Measurements from ENCODE around the gene ICA1.
A peak's percentile ranks its signal among the peaks of the same experiment; 100 is the strongest.

GRCh38 chr7:8190119-8190895 is 71.7 kb downstream of the ICA1 start:
- TF ChIP-seq FOXJ3 (CRISPR knock-in tag; IDR thresholded peaks at IDR 0.05; ENCODE audit: borderline replicate concordance) (no peak), ZNF761 (CRISPR knock-in tag; conservative IDR thresholded peaks at IDR 0.05) (no peak), MYC (CRISPR knock-in tag; IDR thresholded peaks at IDR 0.05; ENCODE audit: borderline replicate concordance) (no peak), GZF1 (CRISPR knock-in tag; IDR thresholded peaks at IDR 0.05) (no peak), CTCF (CRISPR knock-in tag; IDR thresholded peaks at IDR 0.05) (peak; percentile 73), CBX2 (IDR thresholded peaks at IDR 0.05; ENCODE audit: low read depth, low read length) (no peak), CBX2 (CRISPR knock-in tag; IDR thresholded peaks at IDR 0.05; ENCODE audit: low read depth) (no peak), HHEX (CRISPR knock-in tag; IDR thresholded peaks at IDR 0.05) (no peak), FOSL1 (CRISPR knock-in tag; IDR thresholded peaks at IDR 0.05; ENCODE audit: borderline replicate concordance) (no peak), E2F5 (CRISPR knock-in tag; conservative IDR thresholded peaks at IDR 0.05) (no peak)
- TF ChIP-seq, protein P1, sequence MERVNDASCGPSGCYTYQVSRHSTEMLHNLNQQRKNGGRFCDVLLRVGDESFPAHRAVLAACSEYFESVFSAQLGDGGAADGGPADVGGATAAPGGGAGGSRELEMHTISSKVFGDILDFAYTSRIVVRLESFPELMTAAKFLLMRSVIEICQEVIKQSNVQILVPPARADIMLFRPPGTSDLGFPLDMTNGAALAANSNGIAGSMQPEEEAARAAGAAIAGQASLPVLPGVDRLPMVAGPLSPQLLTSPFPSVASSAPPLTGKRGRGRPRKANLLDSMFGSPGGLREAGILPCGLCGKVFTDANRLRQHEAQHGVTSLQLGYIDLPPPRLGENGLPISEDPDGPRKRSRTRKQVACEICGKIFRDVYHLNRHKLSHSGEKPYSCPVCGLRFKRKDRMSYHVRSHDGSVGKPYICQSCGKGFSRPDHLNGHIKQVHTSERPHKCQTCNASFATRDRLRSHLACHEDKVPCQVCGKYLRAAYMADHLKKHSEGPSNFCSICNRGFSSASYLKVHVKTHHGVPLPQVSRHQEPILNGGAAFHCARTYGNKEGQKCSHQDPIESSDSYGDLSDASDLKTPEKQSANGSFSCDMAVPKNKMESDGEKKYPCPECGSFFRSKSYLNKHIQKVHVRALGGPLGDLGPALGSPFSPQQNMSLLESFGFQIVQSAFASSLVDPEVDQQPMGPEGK (CRISPR knock-in tag; IDR thresholded peaks at IDR 0.05) = no peak
- TF ChIP-seq, protein P2, sequence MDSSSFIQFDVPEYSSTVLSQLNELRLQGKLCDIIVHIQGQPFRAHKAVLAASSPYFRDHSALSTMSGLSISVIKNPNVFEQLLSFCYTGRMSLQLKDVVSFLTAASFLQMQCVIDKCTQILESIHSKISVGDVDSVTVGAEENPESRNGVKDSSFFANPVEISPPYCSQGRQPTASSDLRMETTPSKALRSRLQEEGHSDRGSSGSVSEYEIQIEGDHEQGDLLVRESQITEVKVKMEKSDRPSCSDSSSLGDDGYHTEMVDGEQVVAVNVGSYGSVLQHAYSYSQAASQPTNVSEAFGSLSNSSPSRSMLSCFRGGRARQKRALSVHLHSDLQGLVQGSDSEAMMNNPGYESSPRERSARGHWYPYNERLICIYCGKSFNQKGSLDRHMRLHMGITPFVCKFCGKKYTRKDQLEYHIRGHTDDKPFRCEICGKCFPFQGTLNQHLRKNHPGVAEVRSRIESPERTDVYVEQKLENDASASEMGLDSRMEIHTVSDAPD (CRISPR knock-in tag; IDR thresholded peaks at IDR 0.05) = no peak
